HepG2 (cell line): ENCODE results near the gene CCDC54. TPM values are rescaled to one million over a fixed set of nuclear protein-coding genes. Genes with fewer than 3 reads are reported as not detected.

Experiments used
- ATAC-seq: fragments of 200-7000 bp; cut with Tn5 transposase; 3 replicates; pipeline ENCODE4 v1.9.1; 2020; ENCODE audit warnings: mild to moderate bottlenecking, moderate library complexity
- BruUV-seq: library from RNA; stranded (reverse); fragments of 400-500 nt; replicated peaks from 2 replicates; lab custom pipeline; 2021; lab: Mats Ljungman, UMichigan
- CTCF ChIA-PET: fragments of 300-600 bp; formaldehyde crosslinking; extraction: SDS; loops from one replicate; lab custom pipeline; 2021; ENCODE audit warnings: low total read pairs, inconsistent platforms, low intra/inter-chr PET ratio; lab: Yijun Ruan, JAX
- POLR2A ChIA-PET: fragments of 350-600 bp; sonication (Branson Sonifier 250); formaldehyde crosslinking; loops from one replicate; lab custom pipeline; 2020; ENCODE audit warnings: antibody characterized with exemption, inconsistent platforms; lab: Yijun Ruan, JAX
- DNase-seq: peaks from one replicate; pipeline ENCODE4 v3.0.0-alpha.2; 2015; ENCODE audit warnings: low spot score
- FAIRE-seq: peaks from 3 replicates; lab custom pipeline; 2011; peaks lifted over from hg19 to GRCh38; lab: Jason Lieb, UNC
- H2AFZ ChIP-seq: one replicate; pipeline ENCODE4 v1.6.1; 2011; ENCODE audit warnings: low read length, inconsistent platforms
- H3K27ac ChIP-seq: fragments of 300-600 bp; 3 replicates; pipeline ENCODE4 v1.8.0; 2011; ENCODE audit warnings: mixed run types, mild to moderate bottlenecking, mixed read lengths, low read length, inconsistent platforms; ENCODE audit not compliant: insufficient read depth; ENCODE audit errors: extremely low read length
- H3K27me3 ChIP-seq, 2 experiments: fragments of 200-600 bp in 1 of 2; 2 replicates in 1 of 2; 3 replicates in 1 of 2; pipeline versions ENCODE4 v1.6.0 to v1.8.0; 2011; ENCODE audit warnings: low read length in 2 of 2, mild to moderate bottlenecking in 2 of 2, moderate library complexity in 2 of 2, inconsistent platforms in 1 of 2; ENCODE audit not compliant: insufficient read depth in 2 of 2, control insufficient read depth in 1 of 2
- H3K36me3 ChIP-seq, 2 experiments: fragments of 200-600 bp in 1 of 2; replicated peaks in 1 of 2; 2 replicates in 1 of 2; 3 replicates in 1 of 2; pipeline versions ENCODE4 v1.5.1 to v1.8.0; 2011; ENCODE audit warnings: low read length in 2 of 2, inconsistent platforms in 1 of 2; ENCODE audit not compliant: insufficient read depth in 2 of 2, control insufficient read depth in 1 of 2
- H3K4me1 ChIP-seq: 2 replicates; pipeline ENCODE4 v1.5.1; 2012; ENCODE audit warnings: low read length, inconsistent platforms; ENCODE audit not compliant: insufficient read depth
- H3K4me2 ChIP-seq: 2 replicates; pipeline ENCODE4 v1.6.0; 2011; ENCODE audit warnings: low read depth, low read length, inconsistent platforms
- H3K4me3 ChIP-seq, 3 experiments: fragments of 200-600 bp in 1 of 3; sonication (generic), shearing (Covaris generic) in 1 of 3; replicated peaks in 1 of 3; 2 replicates each; pipeline ENCODE4 v1.5.1; 2011 to 2016; ENCODE audit warnings: low read length in 3 of 3, inconsistent platforms in 2 of 3, low read depth in 2 of 3, mild to moderate bottlenecking in 2 of 3, control low read depth in 1 of 3, mixed read lengths in 1 of 3; ENCODE audit not compliant: insufficient read depth in 1 of 3
- H3K79me2 ChIP-seq: one replicate; pipeline ENCODE4 v1.6.1; 2011; ENCODE audit warnings: low read length, inconsistent platforms; ENCODE audit not compliant: insufficient read depth
- H3K9ac ChIP-seq: 2 replicates; pipeline ENCODE4 v1.6.0; 2011; ENCODE audit warnings: mild to moderate bottlenecking, low read depth, low read length, inconsistent platforms; ENCODE audit not compliant: insufficient read depth
- H3K9me3 ChIP-seq: 2 replicates; pipeline ENCODE4 v1.5.1; 2012; ENCODE audit warnings: mild to moderate bottlenecking, low read length
- H4K20me1 ChIP-seq: 2 replicates; pipeline ENCODE4 v1.6.0; 2011; ENCODE audit warnings: inconsistent platforms, mild to moderate bottlenecking, low read length, moderate library complexity; ENCODE audit not compliant: insufficient read depth
- CREB1 ChIP-seq, 2 experiments: fragments of 450-650 bp in 1 of 2; IDR thresholded peaks; 2 replicates each; pipeline ENCODE4 v1.6.1; 2016 to 2017; ENCODE audit warnings: control low read depth in 1 of 2, mild to moderate bottlenecking in 1 of 2, missing compliant biosample characterization in 1 of 2, missing genetic modification characterization in 1 of 2
- CSRNP2 ChIP-seq: sonication (generic); formaldehyde crosslinking; conservative IDR thresholded peaks from 2 replicates; pipeline ENCODE4 v1.8.0; 2022; ENCODE audit warnings: low read depth, missing genetic modification reagents
- KDM4B ChIP-seq: sonication (generic); formaldehyde crosslinking; IDR thresholded peaks from 2 replicates; pipeline ENCODE4 v1.4.0; 2020; ENCODE audit warnings: missing genetic modification reagents
- ZNF280D ChIP-seq: sonication (generic); formaldehyde crosslinking; IDR thresholded peaks from 2 replicates; pipeline ENCODE4 v1.5.1; 2020; ENCODE audit warnings: mild to moderate bottlenecking, missing genetic modification reagents
- WGBS: methylation state at CpG from one replicate; pipeline ENCODE4 v1.1.6; 2017; ENCODE audit warnings: low lambda C conversion rate; 5-methylcytosine and 5-hydroxymethylcytosine counted together
- in situ Hi-C: cut with HindIII; loops from 2 replicates; pipeline ENCODE4 v1.10.0; 2017; ENCODE audit warnings: low pct_unique_long_range_greater_than_20kb; ENCODE audit not compliant: extremely low pct_ligation_motif_present
- intact Hi-C: fragments of 100-400 bp; cut with micrococcal nuclease; formaldehyde crosslinking; loops from one replicate; pipeline ENCODE4 v1.10.0; 2022; ENCODE audit not compliant: unreplicated experiment
- polyA plus RNA-seq, 8 experiments: library from polyadenylated mRNA; depleted of rRNA in 3 of 8; stranded (reverse) in 7 of 8; unstranded in 1 of 8; fragments of >200 nt; fragmentation: Illumina TruSeq in 4 of 8; extraction: Trizol in 4 of 8; gene quantifications; 2 replicates each; pipeline versions ENCODE4 v1.2.1 to v1.2.3, GENCODE V29; 2011 to 2016; ENCODE audit warnings: low read depth in 4 of 8, missing spikeins in 1 of 8, mixed read lengths in 1 of 8; ENCODE audit not compliant: insufficient read depth in 1 of 8
- total RNA-seq, 5 experiments: library from RNA; depleted of rRNA; stranded (reverse); fragments of >200 nt; fragmentation: Illumina TruSeq; extraction: Trizol; gene quantifications; 2 replicates each; pipeline ENCODE4 v1.2.3, GENCODE V29; 2016; ENCODE audit warnings: low read depth in 1 of 5

CCDC54 gene
- total and polyA plus RNA-seq, 2 of the 13 experiments (the other 11 are each of a cell fraction or from before 2014, with no cell fraction given) = not detected

DNA sequence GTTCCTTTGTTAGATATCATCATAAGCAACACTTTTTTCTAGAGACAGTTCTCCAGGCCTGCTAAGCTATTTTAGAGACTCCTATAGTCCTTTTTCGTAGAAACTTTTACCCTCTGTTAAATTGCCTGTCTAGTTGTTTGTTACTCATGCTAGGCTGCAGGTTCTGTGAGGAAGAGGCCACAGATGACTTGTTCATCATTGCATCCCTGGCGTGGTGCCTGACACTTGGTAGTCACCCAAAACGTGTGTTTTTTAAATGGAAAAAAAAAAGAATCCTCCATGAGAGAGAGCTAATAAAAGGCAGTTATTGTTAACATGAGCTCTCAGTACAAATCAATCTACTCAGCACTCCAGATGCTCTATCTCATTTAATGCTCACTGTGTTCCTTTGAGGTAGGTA is 35.1 kb downstream of the CCDC54 start:
- BruUV-seq = no TSS peak
- WGBS = 6% methylated on average over 3 of the region's 3 CpGs
- POLR2A ChIA-PET = no interaction called here

More for the DNA sequence above, 35.1 kb downstream of the CCDC54 start:
- FAIRE-seq = no peak
- Histone ChIP-seq H3K36me3 (no peaks in the 10 kb centered on the region), H3K9ac (no peak overlapping the region), H2AFZ (no peak overlapping the region), H3K4me2 (no peak overlapping the region), H3K4me3 (no peak overlapping the region)
- CTCF ChIA-PET = no interaction called here
- intact Hi-C loops = no loop called here
- no peak for TF ChIP-seq CSRNP2
- TF ChIP-seq ZNF280D (CRISPR knock-in tag) = no peak
- TF ChIP-seq CREB1 (IDR thresholded peaks at IDR 0.05) = no peak
- no peak for TF ChIP-seq CREB1 (CRISPR knock-in tag; IDR thresholded peaks at IDR 0.05)
- no peak for TF ChIP-seq KDM4B (CRISPR knock-in tag)
- TF ChIP-seq, all 625 proteins: peak for 0
- H3K4me1 ChIP-seq = no peaks in the 10 kb centered on the region
- in situ Hi-C loops = no loop called here
- H4K20me1 ChIP-seq = no peaks in the 10 kb centered on the region
- DNase-seq (no peak), ATAC-seq (no peak)
- H3K27me3 ChIP-seq = no peaks in the 10 kb centered on the region
- H3K9me3 ChIP-seq = peaks cover 11% of the 10 kb centered on the region; the same call in 1 of the 2 replicates
- H3K79me2 ChIP-seq = no peaks in the 10 kb centered on the region
- H3K27ac ChIP-seq = no peak overlapping the region
